ENCODE data around the gene FLAD1. TPM values are rescaled to one million over a fixed set of nuclear protein-coding genes. Genes with fewer than 3 reads are reported as not detected.

The FLAD1 gene
- total and polyA plus RNA-seq, 2 of the 4 experiments (the other 2 are of a cell fraction) = 26.3 to 37.3 TPM

DNA sequence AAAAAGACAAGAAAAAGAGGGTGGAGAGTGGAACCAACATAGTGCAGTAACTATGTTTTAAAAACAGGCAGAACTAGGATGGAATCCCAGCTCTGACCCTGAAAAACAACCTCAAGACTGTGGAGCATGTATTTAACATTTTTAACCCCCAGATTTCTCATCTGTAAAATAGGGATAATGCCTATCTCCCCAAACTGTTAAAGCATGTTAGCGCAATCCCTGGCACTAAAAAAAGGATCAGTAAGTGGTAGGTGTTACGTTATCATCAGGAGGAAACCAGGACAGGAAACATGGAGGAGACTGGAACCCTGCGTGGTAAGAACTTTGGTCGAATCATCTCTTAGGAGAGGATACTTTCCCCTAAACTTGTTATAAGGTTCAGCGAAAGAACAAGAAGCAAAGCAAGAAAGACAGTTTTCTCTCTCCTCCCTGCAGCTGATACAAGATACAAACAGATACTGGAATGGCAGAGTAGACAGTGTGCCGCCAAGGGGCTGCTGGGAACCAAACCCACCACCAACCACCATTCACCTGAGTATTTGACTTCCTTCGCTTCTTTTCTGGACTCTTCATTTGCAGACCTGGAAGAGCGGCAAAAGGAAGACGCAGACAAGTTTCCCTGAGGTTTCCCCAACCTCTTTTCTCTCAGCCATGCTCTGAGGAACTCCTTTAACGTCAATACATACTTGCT, 22.6 kb upstream of the FLAD1 start:
- H3K14ac ChIP-seq (replicated peaks; ENCODE audit: low read depth, low read length) = peak overlapping the region; percentile 92
- dilution Hi-C loops (cut with HindIII; ENCODE audit: low sequenced_read_pairs, unreplicated experiment) = no loop called here

More for the DNA sequence above, 22.6 kb upstream of the FLAD1 start:
- Histone ChIP-seq H2AK5ac (ENCODE audit: low read depth, low read length) (peak overlapping the region; percentile 95; the same call in 1 of the 2 replicates), H2BK20ac (ENCODE audit: low read depth, low read length) (no peak overlapping the region), H2AK9ac (replicated peaks; ENCODE audit: low read depth, low read length, poor library complexity) (peak overlapping the region; percentile 59), H4K91ac (ENCODE audit: insufficient read depth, low read depth, low read length) (no peak overlapping the region), H3K23ac (ENCODE audit: low read depth, low read length) (peak overlapping the region; percentile 49; the same call in 1 of the 2 replicates), H3K56ac (ENCODE audit: extremely low read depth, insufficient read depth, low read length) (peak overlapping the region; percentile 22; the same call in 1 of the 2 replicates), H3K9ac (ENCODE audit: low read depth, low read length) (peak overlapping the region; percentile 94), H3K9me3 (ENCODE audit: control insufficient read depth, insufficient read depth, low read length) (no peaks in the 10 kb centered on the region), H3K4ac (ENCODE audit: low read depth, low read length) (peak overlapping the region; percentile 99), H3K79me1 (ENCODE audit: low read depth in 1 of 2, low read length in 2 of 2) (peaks cover 25 to 61% of the 10 kb centered on the region in 2 experiments; a peak in 3 of 4 replicates), H3K36me3 (ENCODE audit: control insufficient read depth, insufficient read depth, low read length) (peaks cover 40% of the 10 kb centered on the region), H3K27me3 (ENCODE audit: control insufficient read depth, insufficient read depth, low read length) (no peaks in the 10 kb centered on the region), H2AFZ (replicated peaks; ENCODE audit: low read length, poor library complexity) (peak overlapping the region; percentile 38), H2BK120ac (ENCODE audit: low read depth, low read length) (no peak overlapping the region; the same call in 1 of the 2 replicates), H4K8ac (ENCODE audit: low read depth in 2 of 2, low read length in 2 of 2) (peak overlapping the region in 1 of 2 experiments; percentile 8; a peak in 1 of 4 replicates), H3K27ac (ENCODE audit: insufficient read depth, low read length) (peak overlapping the region; percentile 43; the same call in 1 of the 2 replicates), H2BK15ac (ENCODE audit: low read depth, low read length) (no peak overlapping the region; the same call in 2 of the 3 replicates), H4K20me1 (ENCODE audit: insufficient read depth, low read length) (peaks cover 13% of the 10 kb centered on the region), H3K4me1 (ENCODE audit: control insufficient read depth, insufficient read depth, low read length) (peaks cover 13% of the 10 kb centered on the region), H3K4me3 (ENCODE audit: insufficient read depth, low read depth, low read length) (peak overlapping the region; percentile 86), H3K4me2 (ENCODE audit: low read depth, low read length) (peak overlapping the region; percentile 90), H4K5ac (ENCODE audit: low read depth, low read length) (no peak overlapping the region), H3K18ac (ENCODE audit: low read depth, low read length) (no peak overlapping the region), H3K9me1 (ENCODE audit: insufficient read depth, low read length) (no peaks in the 10 kb centered on the region), H2BK5ac (ENCODE audit: low read depth, low read length, poor library complexity, severe bottlenecking) (peak overlapping the region; percentile 47)
- ATAC-seq (ENCODE audit: low read depth) (no peak), DNase-seq (no peak)
- POLR2A ChIA-PET (ENCODE audit: unreplicated experiment) = interaction anchor here (1.2 to 2.5 kb wide), 2 partner anchors 10 to 12 kb away, joined by 10 to 17 read pairs; partner anchors contain the start of gene SHC1
- WGBS, 2 experiments (ENCODE audit: extremely low coverage in 2 of 2, insufficient read length in 1 of 2) = 20% methylated on average over 1 of the region's 10 CpGs; no CpG with 5 or more reads in 1 of the 2 experiments
- intact Hi-C loops (cut with micrococcal nuclease) = loop anchor here (2.0 kb wide), 2 partner anchors 38 to 124 kb away; no protein-coding TSS in a partner anchor
- in situ Hi-C loops (cut with MboI; ENCODE audit: low sequenced_read_pairs) = no loop called here
- no TSS peak for BruUV-seq (replicated peaks)
- no peak for TF ChIP-seq BHLHE40 (IDR thresholded peaks at IDR 0.05; ENCODE audit: low read depth, low read length)
- TF ChIP-seq SMC3 (IDR thresholded peaks at IDR 0.05; ENCODE audit: low read depth, low read length) = no peak
- TF ChIP-seq, protein P1, sequence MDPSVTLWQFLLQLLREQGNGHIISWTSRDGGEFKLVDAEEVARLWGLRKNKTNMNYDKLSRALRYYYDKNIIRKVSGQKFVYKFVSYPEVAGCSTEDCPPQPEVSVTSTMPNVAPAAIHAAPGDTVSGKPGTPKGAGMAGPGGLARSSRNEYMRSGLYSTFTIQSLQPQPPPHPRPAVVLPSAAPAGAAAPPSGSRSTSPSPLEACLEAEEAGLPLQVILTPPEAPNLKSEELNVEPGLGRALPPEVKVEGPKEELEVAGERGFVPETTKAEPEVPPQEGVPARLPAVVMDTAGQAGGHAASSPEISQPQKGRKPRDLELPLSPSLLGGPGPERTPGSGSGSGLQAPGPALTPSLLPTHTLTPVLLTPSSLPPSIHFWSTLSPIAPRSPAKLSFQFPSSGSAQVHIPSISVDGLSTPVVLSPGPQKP (IDR thresholded peaks at IDR 0.05; ENCODE audit: borderline replicate concordance, low read depth, low read length) = no peak
- TF ChIP-seq FOS (IDR thresholded peaks at IDR 0.05; ENCODE audit: low read depth, low read length) = no peak
- no peak for TF ChIP-seq MAFK (IDR thresholded peaks at IDR 0.05; ENCODE audit: low read depth, low read length)
- TF ChIP-seq RAD21 (IDR thresholded peaks at IDR 0.05; ENCODE audit: low read length) = no peak
- TF ChIP-seq MAZ (IDR thresholded peaks at IDR 0.05; ENCODE audit: borderline replicate concordance, low read depth, low read length) = no peak
- TF ChIP-seq RCOR1 (IDR thresholded peaks at IDR 0.05; ENCODE audit: insufficient replicate concordance, low read length) = no peak
- CTCF ChIA-PET = interaction anchor here (0.6 to 1.6 kb wide), 7 partner anchors 10 to 124 kb away, joined by 3 to 11 read pairs (median 3); partner anchors contain the start of gene SHC1
